ENCODE data around the gene PHF2. TPM values are rescaled to one million over a fixed set of nuclear protein-coding genes. Genes with fewer than 3 reads are reported as not detected.

The PHF2 gene
- total and polyA plus RNA-seq, 9 of the 15 experiments (the other 6 are each of a cell fraction or from before 2014, with no cell fraction given): 0.37 to 14.4 (median 8.1) TPM

- TF ChIP-seq THRB (CRISPR knock-in tag; conservative IDR thresholded peaks at IDR 0.05) (no peak), KDM4B (IDR thresholded peaks at IDR 0.05; ENCODE audit: borderline replicate concordance in 2 of 2, low read depth in 1 of 2) (no peak), ZNF232 (CRISPR knock-in tag; IDR thresholded peaks at IDR 0.05) (no peak), BMI1 (IDR thresholded peaks at IDR 0.05; ENCODE audit: low read length) (no peak), CTCFL (IDR thresholded peaks at IDR 0.05; ENCODE audit: borderline replicate concordance, insufficient read depth, low read depth, low read length, poor library complexity, severe bottlenecking) (no peak), ZNF445 (CRISPR knock-in tag; IDR thresholded peaks at IDR 0.05; ENCODE audit: low read depth) (no peak), ZNF512 (tag; IDR thresholded peaks at IDR 0.05) (no peak), ARID1B (IDR thresholded peaks at IDR 0.05) (peak; percentile 90), RCOR1 (IDR thresholded peaks at IDR 0.05; ENCODE audit: borderline replicate concordance in 1 of 2, low read depth in 2 of 2, low read length in 2 of 2) (peak; percentile 62 to 93; a peak in 3 of 4 replicates), KLF16 (IDR thresholded peaks at IDR 0.05) (peak; percentile 42; the same call in 1 of the 2 replicates), TEAD4 (IDR thresholded peaks at IDR 0.05; ENCODE audit: low read length) (peak; percentile 80), TEAD4 (CRISPR knock-in tag; IDR thresholded peaks at IDR 0.05; ENCODE audit: borderline replicate concordance) (no peak), SIN3A (IDR thresholded peaks at IDR 0.05; ENCODE audit: borderline replicate concordance in 2 of 2, control insufficient read depth in 1 of 2, low read depth in 2 of 2, low read length in 2 of 2) (no peak), DDX20 (tag; IDR thresholded peaks at IDR 0.05; ENCODE audit: low read depth) (no peak), HOXB6 (CRISPR knock-in tag; IDR thresholded peaks at IDR 0.05; ENCODE audit: borderline replicate concordance) (no peak), PHF21A (IDR thresholded peaks at IDR 0.05; ENCODE audit: borderline replicate concordance, low read depth) (no peak), ZNF511 (CRISPR knock-in tag; IDR thresholded peaks at IDR 0.05) (no peak), TSC22D4 (tag; IDR thresholded peaks at IDR 0.05) (no peak), ZNF316 (IDR thresholded peaks at IDR 0.05) (no peak), ZBED1 (IDR thresholded peaks at IDR 0.05) (no peak), GTF2B (IDR thresholded peaks at IDR 0.05; ENCODE audit: extremely low read depth, insufficient read length) (no peak), HDAC2 (IDR thresholded peaks at IDR 0.05) (no peak), ZNF436 (CRISPR knock-in tag; IDR thresholded peaks at IDR 0.05) (no peak)
Observed at GRCh38 chr9:93668261-93668871, 92.0 kb downstream of the PHF2 start (continued).
